Fibroblast of the conjunctiva (primary cell): Measurements from ENCODE around the gene RHBDD2.
A peak's percentile ranks its signal among the peaks of the same experiment; 100 is the strongest.
"Not testable (repeated sequence)": the region's sequence is repeated elsewhere in the genome, so short reads cannot be mapped to it uniquely, and the experiment has no call there.

Source experiments
- DNase-seq: peaks from one replicate; pipeline ENCODE4 v3.0.0-alpha.2; 2010; ENCODE audit warnings: low read depth

RHBDD2 gene

GRCh38 chr7:75889223-75889825 is 10.5 kb downstream of the RHBDD2 start:
- no peak for DNase-seq

- DNase-seq: no peak
Measured at GRCh38 chr7:75889826-75890225, 11.0 kb downstream of the RHBDD2 start.

GRCh38 chr7:75891237-75891636 is 12.4 kb downstream of the RHBDD2 start:
- DNase-seq: not testable (repeated sequence)

GRCh38 chr7:75891815-75892411 is 13.1 kb downstream of the RHBDD2 start:
- no peak for DNase-seq

GRCh38 chr7:75892634-75893272 is 13.9 kb downstream of the RHBDD2 start:
- no peak for DNase-seq

GRCh38 chr7:75896803-75897327 is 18.0 kb downstream of the RHBDD2 start:
- no peak for DNase-seq

GRCh38 chr7:75900617-75901315 is 21.9 kb downstream of the RHBDD2 start:
- no peak for DNase-seq

- DNase-seq: peak; percentile 76
Measured at GRCh38 chr7:75905785-75906604, 27.2 kb downstream of the RHBDD2 start.

GRCh38 chr7:75906991-75907667 is 28.3 kb downstream of the RHBDD2 start:
- DNase-seq: no peak

- not testable (repeated sequence) for DNase-seq
Measured at GRCh38 chr7:75907668-75908039, 28.8 kb downstream of the RHBDD2 start.

- no peak for DNase-seq
Measured at GRCh38 chr7:75909521-75910132, 30.8 kb downstream of the RHBDD2 start.

GRCh38 chr7:75911186-75911585 is 32.4 kb downstream of the RHBDD2 start:
- not testable (repeated sequence) for DNase-seq

GRCh38 chr7:75913437-75913836 is 34.6 kb downstream of the RHBDD2 start:
- DNase-seq: no peak

- DNase-seq: no peak
Measured at GRCh38 chr7:75914169-75914654, 35.4 kb downstream of the RHBDD2 start.

GRCh38 chr7:75914655-75915415 is 36.0 kb downstream of the RHBDD2 start, which contains the start of gene POR:
Gene POR, plus strand, starts transcription at chr7:75915155. Its CDS starts 38,847 bp downstream, at chr7:75954002.
- DNase-seq: peak; percentile 78

- DNase-seq: no peak
Measured at GRCh38 chr7:75915416-75916156, 36.8 kb downstream of the RHBDD2 start.

GRCh38 chr7:75916259-75916658 is 37.4 kb downstream of the RHBDD2 start:
- DNase-seq: no peak

- no peak for DNase-seq
Measured at GRCh38 chr7:75916685-75917634, 38.1 kb downstream of the RHBDD2 start.
